ENCODE results near the gene ANKRD63. TPM values are rescaled to one million over a fixed set of nuclear protein-coding genes. Genes with fewer than 3 reads are reported as not detected.
A peak's percentile ranks its signal among the peaks of the same experiment; 100 is the strongest.

The ANKRD63 gene
- total RNA-seq, 4 donors from 2014 or later: not detected

DNA sequence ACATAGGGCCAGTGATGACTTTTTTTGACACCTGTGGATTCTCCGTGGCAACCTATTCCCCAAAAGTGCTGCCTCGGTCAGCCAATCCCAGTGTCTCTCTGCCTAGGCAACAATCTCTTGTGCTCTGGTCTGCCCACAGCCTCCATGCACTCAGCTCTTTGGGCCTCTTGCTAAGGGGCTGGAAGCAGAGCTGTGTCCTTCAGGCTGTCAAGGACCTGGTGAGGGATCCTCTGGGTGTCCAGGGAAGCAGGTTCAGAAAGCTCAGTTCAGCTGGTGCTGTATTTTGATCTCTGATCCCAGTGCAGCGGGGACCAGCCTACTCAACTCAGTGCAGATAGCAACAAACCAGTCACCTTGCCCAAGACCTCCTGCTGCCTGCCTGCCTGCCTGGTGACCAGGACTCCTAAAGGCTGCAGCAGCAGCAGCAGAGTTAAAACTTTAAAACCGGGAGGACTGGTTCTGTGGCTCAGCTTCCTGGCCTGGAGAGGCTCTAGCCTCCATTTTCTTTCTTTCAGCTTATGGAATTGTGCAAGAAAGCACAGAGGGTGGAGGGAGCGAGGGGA lies 37.8 kb downstream of the ANKRD63 start:
- no peaks in the 10 kb centered on the region for H3K9me3 ChIP-seq
- H3K4me1 ChIP-seq: no peaks in the 10 kb centered on the region
- no peaks in the 10 kb centered on the region for H3K36me3 ChIP-seq
- TF ChIP-seq, protein P1, sequence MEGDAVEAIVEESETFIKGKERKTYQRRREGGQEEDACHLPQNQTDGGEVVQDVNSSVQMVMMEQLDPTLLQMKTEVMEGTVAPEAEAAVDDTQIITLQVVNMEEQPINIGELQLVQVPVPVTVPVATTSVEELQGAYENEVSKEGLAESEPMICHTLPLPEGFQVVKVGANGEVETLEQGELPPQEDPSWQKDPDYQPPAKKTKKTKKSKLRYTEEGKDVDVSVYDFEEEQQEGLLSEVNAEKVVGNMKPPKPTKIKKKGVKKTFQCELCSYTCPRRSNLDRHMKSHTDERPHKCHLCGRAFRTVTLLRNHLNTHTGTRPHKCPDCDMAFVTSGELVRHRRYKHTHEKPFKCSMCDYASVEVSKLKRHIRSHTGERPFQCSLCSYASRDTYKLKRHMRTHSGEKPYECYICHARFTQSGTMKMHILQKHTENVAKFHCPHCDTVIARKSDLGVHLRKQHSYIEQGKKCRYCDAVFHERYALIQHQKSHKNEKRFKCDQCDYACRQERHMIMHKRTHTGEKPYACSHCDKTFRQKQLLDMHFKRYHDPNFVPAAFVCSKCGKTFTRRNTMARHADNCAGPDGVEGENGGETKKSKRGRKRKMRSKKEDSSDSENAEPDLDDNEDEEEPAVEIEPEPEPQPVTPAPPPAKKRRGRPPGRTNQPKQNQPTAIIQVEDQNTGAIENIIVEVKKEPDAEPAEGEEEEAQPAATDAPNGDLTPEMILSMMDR (IDR thresholded peaks at IDR 0.05): no peak
- no peak for TF ChIP-seq POLR2A (IDR thresholded peaks at IDR 0.05)
- H3K27ac ChIP-seq: no peak overlapping the region
- DNase-seq: peak in 1 of 3 donors; percentile 23
- H3K4me3 ChIP-seq: no peak overlapping the region
- no peaks in the 10 kb centered on the region for H3K27me3 ChIP-seq

DNA sequence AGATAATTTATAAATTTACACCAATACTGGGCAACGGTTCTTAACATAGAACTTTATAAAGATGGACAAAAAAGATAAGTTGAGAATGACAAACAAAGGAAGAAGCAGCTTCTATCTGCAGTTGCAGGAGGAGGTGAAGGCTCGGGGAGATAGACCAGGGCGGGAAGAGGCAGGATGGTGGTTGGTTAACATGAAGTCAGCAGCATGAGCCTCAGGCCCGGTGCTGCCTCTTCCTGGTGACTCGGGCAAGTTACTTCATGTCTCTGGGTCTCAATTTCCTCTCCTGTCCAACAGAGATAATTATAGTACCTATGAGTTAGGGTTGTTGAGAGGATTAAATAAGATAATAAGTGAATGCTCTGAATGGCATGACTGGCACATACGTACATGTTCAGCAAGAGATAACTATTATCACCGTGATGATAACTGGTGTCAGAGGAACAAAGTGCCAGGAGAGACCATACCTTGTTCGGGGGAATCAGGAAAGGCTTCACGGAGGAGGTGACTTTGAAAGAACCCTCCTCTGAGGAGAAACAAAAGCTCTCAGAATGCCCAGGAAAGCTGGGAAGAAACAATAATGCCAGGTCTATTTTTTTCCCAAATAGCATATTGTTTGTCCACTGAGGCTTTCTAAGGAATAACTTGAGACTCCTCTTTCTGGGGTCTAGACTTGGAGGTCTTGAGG lies 39.6 kb downstream of the ANKRD63 start:
- Histone ChIP-seq H3K36me3 (no peaks in the 10 kb centered on the region), H3K27me3 (no peaks in the 10 kb centered on the region), H3K27ac (no peak overlapping the region), H3K4me1 (peaks cover 0 to 9% (median 4%) of the 10 kb centered on the region in 4 donors), H3K4me3 (no peak overlapping the region), H3K9me3 (no peaks in the 10 kb centered on the region)
- DNase-seq: peak in 1 of 3 donors; percentile 41
- TF ChIP-seq POLR2A (IDR thresholded peaks at IDR 0.05): no peak
- TF ChIP-seq, protein P1 (IDR thresholded peaks at IDR 0.05): no peak

DNA sequence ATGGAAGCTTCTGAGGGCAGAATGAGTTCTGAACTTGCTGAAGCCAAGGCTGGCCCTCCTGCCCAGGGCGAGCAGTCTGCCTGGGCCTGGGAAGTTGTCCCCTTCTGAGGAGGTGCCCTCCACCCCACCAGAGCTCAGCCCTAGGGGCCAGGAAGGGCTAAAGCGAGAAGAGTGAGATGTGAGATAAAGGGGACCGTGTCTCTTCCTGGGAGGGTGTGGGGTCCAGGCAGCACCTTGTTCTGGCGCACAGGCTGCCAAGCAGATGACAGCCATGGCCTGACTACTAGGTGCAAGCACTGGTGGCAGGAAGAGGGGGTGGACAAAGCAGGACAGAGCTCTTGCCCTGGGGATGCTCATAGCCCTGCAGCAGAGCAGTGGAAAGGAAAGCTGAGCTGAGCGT lies 40.3 kb downstream of the ANKRD63 start:
- H3K4me1 ChIP-seq: peaks cover 0 to 9% (median 4%) of the 10 kb centered on the region in 4 donors
- H3K36me3 ChIP-seq: no peaks in the 10 kb centered on the region
- peak in 2 of 3 donors; percentile 24 to 41 for DNase-seq
- no peak overlapping the region for H3K4me3 ChIP-seq
- H3K9me3 ChIP-seq: no peaks in the 10 kb centered on the region
- H3K27me3 ChIP-seq: no peaks in the 10 kb centered on the region
- no peak overlapping the region for H3K27ac ChIP-seq
- TF ChIP-seq POLR2A (IDR thresholded peaks at IDR 0.05): no peak
- TF ChIP-seq, protein P1 (IDR thresholded peaks at IDR 0.05): no peak

DNA sequence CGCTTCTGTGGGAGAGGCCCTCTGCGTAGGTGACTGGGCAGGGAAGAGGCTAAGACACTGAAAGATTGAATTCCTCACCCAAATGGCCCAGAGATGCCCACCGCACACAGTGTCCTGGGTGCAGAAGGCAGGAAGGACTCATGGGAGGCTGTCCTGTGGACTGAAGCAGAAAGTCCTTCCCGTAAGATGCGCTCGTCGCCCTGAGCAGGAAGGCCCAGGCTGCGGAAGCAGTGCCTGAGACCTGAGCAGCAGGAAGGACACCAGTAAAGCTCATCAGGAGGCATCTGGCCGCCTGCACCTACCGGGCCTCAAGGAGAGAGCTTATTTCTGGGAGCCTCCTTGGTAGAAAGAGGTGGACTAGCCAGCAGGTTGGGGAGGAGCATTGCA lies 40.7 kb downstream of the ANKRD63 start:
- H3K9me3 ChIP-seq: no peaks in the 10 kb centered on the region
- DNase-seq: peak in 2 of 3 donors; percentile 40 to 41

DNA sequence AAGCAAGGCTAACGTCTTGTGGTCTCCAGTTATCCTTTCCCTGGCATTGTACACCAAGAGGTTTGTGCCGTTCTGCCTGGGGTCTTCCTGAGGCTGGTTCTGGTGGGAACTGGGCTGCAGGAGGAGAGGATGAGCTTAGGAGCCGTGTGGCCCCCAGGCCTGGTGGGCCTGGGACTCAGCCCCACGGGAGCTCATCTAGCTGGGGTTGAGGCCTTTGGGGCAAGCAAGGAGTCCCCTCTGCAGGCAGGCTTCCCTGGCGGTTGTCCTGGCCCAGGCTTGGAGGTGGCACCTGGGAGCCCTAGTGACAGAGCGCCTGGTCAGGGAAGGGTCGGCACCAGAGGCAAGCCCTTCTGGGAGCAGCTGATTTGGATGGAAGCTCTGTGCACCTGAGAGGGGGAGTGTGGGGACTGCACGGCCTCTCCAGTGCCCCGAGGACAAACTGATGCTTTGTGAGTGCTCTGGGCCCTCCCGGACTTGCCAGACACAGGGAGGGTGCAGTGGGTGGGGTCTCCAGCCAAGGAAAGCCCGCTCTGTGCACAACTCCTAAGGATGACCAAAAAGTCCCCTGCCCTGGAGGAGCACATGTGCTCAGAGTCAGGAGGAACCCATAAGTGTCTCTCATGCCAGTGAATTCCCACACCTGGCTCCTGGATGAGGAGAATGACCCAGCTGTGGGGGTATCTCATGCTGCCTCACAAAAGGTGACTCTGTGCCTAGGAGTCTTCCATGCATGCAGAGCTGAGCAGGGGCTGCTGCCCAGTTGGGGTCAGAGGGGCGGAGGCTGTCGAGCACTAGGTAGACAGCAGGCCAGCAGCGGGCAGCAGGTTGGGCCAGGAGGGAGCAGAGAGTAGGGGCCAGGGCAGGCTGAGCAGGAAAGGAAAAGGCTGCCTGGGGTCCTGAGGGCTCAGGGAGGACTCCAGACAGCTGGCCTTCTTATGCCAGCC lies 41.3 kb downstream of the ANKRD63 start:
- no peaks in the 10 kb centered on the region for H3K36me3 ChIP-seq
- H3K4me3 ChIP-seq: no peak overlapping the region
- TF ChIP-seq, protein P1 (IDR thresholded peaks at IDR 0.05): no peak
- TF ChIP-seq POLR2A (IDR thresholded peaks at IDR 0.05): no peak
- H3K4me1 ChIP-seq: peaks cover 0 to 9% (median 4%) of the 10 kb centered on the region in 4 donors
- H3K27ac ChIP-seq: no peak overlapping the region
- peak; percentile 8 to 43 (median 36) for DNase-seq
- no peaks in the 10 kb centered on the region for H3K9me3 ChIP-seq
- no peaks in the 10 kb centered on the region for H3K27me3 ChIP-seq

More for the DNA sequence above, 40.7 kb downstream of the ANKRD63 start:
- TF ChIP-seq POLR2A (IDR thresholded peaks at IDR 0.05): no peak
- TF ChIP-seq, protein P1 (IDR thresholded peaks at IDR 0.05): no peak
- Histone ChIP-seq H3K27ac (no peak overlapping the region), H3K36me3 (no peaks in the 10 kb centered on the region), H3K4me3 (no peak overlapping the region), H3K4me1 (peaks cover 0 to 9% (median 4%) of the 10 kb centered on the region in 4 donors), H3K27me3 (no peaks in the 10 kb centered on the region)

Data from Peyer's patch (tissue), 4 donors.